HepG2 (cell line): ENCODE data around the gene CENPB. TPM values are rescaled to one million over a fixed set of nuclear protein-coding genes. Genes with fewer than 3 reads are reported as not detected.

Experiments used
- CBX5 ChIP-seq: sonication (generic); formaldehyde crosslinking; IDR thresholded peaks from 2 replicates; pipeline ENCODE4 v1.4.0; 2020; ENCODE audit warnings: missing genetic modification reagents, borderline replicate concordance
- GLMP ChIP-seq: sonication (generic); formaldehyde crosslinking; IDR thresholded peaks from 2 replicates; pipeline ENCODE4 v1.9.0; 2021; ENCODE audit warnings: missing genetic modification reagents, mild to moderate bottlenecking, borderline replicate concordance
- GZF1 ChIP-seq: sonication (generic); formaldehyde crosslinking; IDR thresholded peaks from 2 replicates; pipeline ENCODE4 v1.5.1; 2020; ENCODE audit warnings: mild to moderate bottlenecking, missing genetic modification reagents
- HDAC6 ChIP-seq: fragments of 200-600 bp; sonication (generic); IDR thresholded peaks from 2 replicates; pipeline ENCODE4 v1.7.0; 2017; ENCODE audit warnings: mild to moderate bottlenecking, antibody characterized with exemption, low read length, low read depth
- HNRNPL ChIP-seq: fragments of 200-400 bp; formaldehyde crosslinking; IDR thresholded peaks from 2 replicates; pipeline ENCODE4 v1.6.1; 2017; ENCODE audit warnings: mild to moderate bottlenecking, low read depth, low read length
- HOXA3 ChIP-seq: sonication (generic); formaldehyde crosslinking; IDR thresholded peaks from 2 replicates; pipeline ENCODE4 v1.5.0; 2020; ENCODE audit warnings: missing genetic modification reagents
- MAFG ChIP-seq: sonication (generic); formaldehyde crosslinking; IDR thresholded peaks from 2 replicates; pipeline ENCODE4 v1.5.1; 2020; ENCODE audit warnings: mild to moderate bottlenecking, missing genetic modification reagents
- MYC ChIP-seq: sonication (generic); formaldehyde crosslinking; IDR thresholded peaks from 2 replicates; pipeline ENCODE4 v1.9.0; 2021; ENCODE audit warnings: missing genetic modification reagents, borderline replicate concordance
- NFYC ChIP-seq: IDR thresholded peaks from 2 replicates; pipeline ENCODE4 v1.6.1; 2016; ENCODE audit warnings: missing genetic modification reagents, missing compliant biosample characterization
- PPARG ChIP-seq: conservative IDR thresholded peaks from 2 replicates; pipeline ENCODE4 v1.6.1; 2016; ENCODE audit warnings: missing biosample characterization, missing genetic modification reagents
- RFX1 ChIP-seq: fragments of 450-650 bp; IDR thresholded peaks from 2 replicates; pipeline ENCODE4 v1.6.1; 2017
- SCMH1 ChIP-seq: sonication (generic); formaldehyde crosslinking; IDR thresholded peaks from 2 replicates; pipeline ENCODE4 v1.9.0; 2021; ENCODE audit warnings: missing genetic modification reagents, mild to moderate bottlenecking, borderline replicate concordance
- TAF1 ChIP-seq: sonication (generic); formaldehyde crosslinking; IDR thresholded peaks from 2 replicates; pipeline ENCODE4 v1.4.0; 2020; ENCODE audit warnings: missing genetic modification reagents
- TCF7L2 ChIP-seq: IDR thresholded peaks from 2 replicates; pipeline ENCODE4 v1.6.1; 2011; ENCODE audit warnings: mild to moderate bottlenecking, low read depth, low read length, moderate library complexity
- TEAD2 ChIP-seq: sonication (generic); formaldehyde crosslinking; IDR thresholded peaks from 2 replicates; pipeline ENCODE4 v1.9.0; 2021; ENCODE audit warnings: missing genetic modification reagents
- U2AF2 ChIP-seq: fragments of 200-400 bp; formaldehyde crosslinking; IDR thresholded peaks from 2 replicates; pipeline ENCODE4 v1.6.1; 2017; ENCODE audit warnings: low read depth, mild to moderate bottlenecking, low read length
- ZFP36L2 ChIP-seq: sonication (generic); formaldehyde crosslinking; IDR thresholded peaks from 2 replicates; pipeline ENCODE4 v1.4.0; 2020; ENCODE audit warnings: missing genetic modification reagents
- ZMYM3 ChIP-seq: sonication (generic); formaldehyde crosslinking; IDR thresholded peaks from 2 replicates; pipeline ENCODE4 v1.5.1; 2020; ENCODE audit warnings: mild to moderate bottlenecking, missing genetic modification reagents
- ZMYM4 ChIP-seq: sonication (generic); formaldehyde crosslinking; IDR thresholded peaks from 2 replicates; pipeline ENCODE4 v1.8.1; 2023; ENCODE audit warnings: mild to moderate bottlenecking, missing genetic modification reagents
- ZNF224 ChIP-seq: sonication (generic); formaldehyde crosslinking; IDR thresholded peaks from 2 replicates; pipeline ENCODE4 v1.5.0; 2020; ENCODE audit warnings: mild to moderate bottlenecking, missing genetic modification reagents
- ZNF451 ChIP-seq: sonication (generic); formaldehyde crosslinking; IDR thresholded peaks from 2 replicates; pipeline ENCODE4 v1.5.0; 2020; ENCODE audit warnings: mild to moderate bottlenecking, missing genetic modification reagents
- ZNF550 ChIP-seq: sonication (generic); formaldehyde crosslinking; IDR thresholded peaks from 2 replicates; pipeline ENCODE4 v1.4.0; 2020; ENCODE audit warnings: mild to moderate bottlenecking, missing genetic modification reagents, borderline replicate concordance
- ZNF615 ChIP-seq: sonication (generic); formaldehyde crosslinking; IDR thresholded peaks from 2 replicates; pipeline ENCODE4 v1.5.0; 2020; ENCODE audit warnings: mild to moderate bottlenecking, missing genetic modification reagents, borderline replicate concordance
- ZNF691 ChIP-seq: sonication (generic); formaldehyde crosslinking; IDR thresholded peaks from 2 replicates; pipeline ENCODE4 v1.4.0; 2020; ENCODE audit warnings: missing genetic modification reagents, low read depth, mild to moderate bottlenecking, borderline replicate concordance
- ZNF780A ChIP-seq: sonication (generic); formaldehyde crosslinking; IDR thresholded peaks from 2 replicates; pipeline ENCODE4 v1.8.0; 2022; ENCODE audit warnings: mild to moderate bottlenecking, missing genetic modification reagents, moderate library complexity
- polyA plus RNA-seq, 8 experiments: library from polyadenylated mRNA; depleted of rRNA in 3 of 8; stranded (reverse) in 7 of 8; unstranded in 1 of 8; fragments of >200 nt; fragmentation: Illumina TruSeq in 4 of 8; extraction: Trizol in 4 of 8; gene quantifications; 2 replicates each; pipeline versions ENCODE4 v1.2.1 to v1.2.3, GENCODE V29; 2011 to 2016; ENCODE audit warnings: low read depth in 4 of 8, missing spikeins in 1 of 8, mixed read lengths in 1 of 8; ENCODE audit not compliant: insufficient read depth in 1 of 8
- total RNA-seq, 5 experiments: library from RNA; depleted of rRNA; stranded (reverse); fragments of >200 nt; fragmentation: Illumina TruSeq; extraction: Trizol; gene quantifications; 2 replicates each; pipeline ENCODE4 v1.2.3, GENCODE V29; 2016; ENCODE audit warnings: low read depth in 1 of 5
- TF ChIP-seq, protein P1 (sequence below): sonication (generic); formaldehyde crosslinking; conservative IDR thresholded peaks from 2 replicates; pipeline ENCODE4 v1.8.0; 2022; ENCODE audit warnings: low read depth, missing genetic modification reagents
- TF ChIP-seq, protein P2 (sequence below): sonication (generic); formaldehyde crosslinking; IDR thresholded peaks from 2 replicates; pipeline ENCODE4 v1.8.1; 2023; ENCODE audit warnings: missing genetic modification reagents, inconsistent platforms, borderline replicate concordance

CENPB gene
- total and polyA plus RNA-seq, 2 of the 13 experiments (the other 11 are each of a cell fraction or from before 2014, with no cell fraction given), result 10.4 to 54.5 TPM

GRCh38 chr20:3749689-3750531 lies 36.6 kb downstream of the CENPB start (continued):
- TF ChIP-seq, protein P1, sequence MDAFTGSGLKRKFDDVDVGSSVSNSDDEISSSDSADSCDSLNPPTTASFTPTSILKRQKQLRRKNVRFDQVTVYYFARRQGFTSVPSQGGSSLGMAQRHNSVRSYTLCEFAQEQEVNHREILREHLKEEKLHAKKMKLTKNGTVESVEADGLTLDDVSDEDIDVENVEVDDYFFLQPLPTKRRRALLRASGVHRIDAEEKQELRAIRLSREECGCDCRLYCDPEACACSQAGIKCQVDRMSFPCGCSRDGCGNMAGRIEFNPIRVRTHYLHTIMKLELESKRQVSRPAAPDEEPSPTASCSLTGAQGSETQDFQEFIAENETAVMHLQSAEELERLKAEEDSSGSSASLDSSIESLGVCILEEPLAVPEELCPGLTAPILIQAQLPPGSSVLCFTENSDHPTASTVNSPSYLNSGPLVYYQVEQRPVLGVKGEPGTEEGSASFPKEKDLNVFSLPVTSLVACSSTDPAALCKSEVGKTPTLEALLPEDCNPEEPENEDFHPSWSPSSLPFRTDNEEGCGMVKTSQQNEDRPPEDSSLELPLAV (CRISPR knock-in tag), result no peak
- TF ChIP-seq RFX1 (no peak), ZNF224 (CRISPR knock-in tag) (no peak), ZMYM3 (no peak), MYC (CRISPR knock-in tag) (peak; percentile 85), HDAC6 (no peak), TAF1 (CRISPR knock-in tag) (no peak; the same call in 1 of the 2 replicates), MAFG (CRISPR knock-in tag) (no peak), SCMH1 (CRISPR knock-in tag) (no peak), CBX5 (CRISPR knock-in tag) (0 out of 2 replicates have a peak, but pooled peaks have one; percentile 46), HOXA3 (CRISPR knock-in tag) (peak; percentile 89), ZNF550 (CRISPR knock-in tag) (peak; percentile 42; the same call in 1 of the 2 replicates), ZFP36L2 (CRISPR knock-in tag) (no peak), ZNF780A (CRISPR knock-in tag) (no peak), TCF7L2 (no peak), ZNF691 (CRISPR knock-in tag) (peak; percentile 34; the same call in 1 of the 2 replicates), NFYC (no peak), ZNF615 (CRISPR knock-in tag) (no peak), GZF1 (CRISPR knock-in tag) (peak; percentile 88; the same call in 1 of the 2 replicates), ZNF451 (peak; percentile 79), HNRNPL (peak; percentile 36; the same call in 1 of the 2 replicates), PPARG (CRISPR knock-in tag) (0 out of 2 replicates have a peak, but pooled peaks have one; percentile 45), ZMYM4 (peak; percentile 78), GLMP (CRISPR knock-in tag) (no peak), TEAD2 (no peak), U2AF2 (no peak)
- TF ChIP-seq, protein P2, sequence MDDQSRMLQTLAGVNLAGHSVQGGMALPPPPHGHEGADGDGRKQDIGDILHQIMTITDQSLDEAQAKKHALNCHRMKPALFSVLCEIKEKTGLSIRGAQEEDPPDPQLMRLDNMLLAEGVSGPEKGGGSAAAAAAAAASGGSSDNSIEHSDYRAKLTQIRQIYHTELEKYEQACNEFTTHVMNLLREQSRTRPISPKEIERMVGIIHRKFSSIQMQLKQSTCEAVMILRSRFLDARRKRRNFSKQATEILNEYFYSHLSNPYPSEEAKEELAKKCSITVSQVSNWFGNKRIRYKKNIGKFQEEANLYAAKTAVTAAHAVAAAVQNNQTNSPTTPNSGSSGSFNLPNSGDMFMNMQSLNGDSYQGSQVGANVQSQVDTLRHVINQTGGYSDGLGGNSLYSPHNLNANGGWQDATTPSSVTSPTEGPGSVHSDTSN (CRISPR knock-in tag), result no peak
